HUES48 (cell line): ENCODE data around the gene COL17A1.

Experiments used
- H3K27ac ChIP-seq: one replicate; pipeline ENCODE4 v1.7.0; 2013; ENCODE audit warnings: low read depth, low read length, inconsistent platforms
- H3K27me3 ChIP-seq: 2 replicates; pipeline ENCODE4 v1.6.1; 2013; ENCODE audit warnings: mild to moderate bottlenecking, low read length; ENCODE audit not compliant: control insufficient read depth, insufficient read depth
- H3K36me3 ChIP-seq: 2 replicates; pipeline ENCODE4 v1.6.1; 2013; ENCODE audit warnings: low read length; ENCODE audit not compliant: control insufficient read depth, insufficient read depth
- H3K4me1 ChIP-seq: 2 replicates; pipeline ENCODE4 v1.6.1; 2013; ENCODE audit warnings: mild to moderate bottlenecking, low read length; ENCODE audit not compliant: control insufficient read depth, insufficient read depth
- H3K4me3 ChIP-seq: 2 replicates; pipeline ENCODE4 v1.5.1; 2013; ENCODE audit warnings: mild to moderate bottlenecking, low read depth, low read length
- H3K9ac ChIP-seq: 2 replicates; pipeline ENCODE4 v1.6.1; 2013; ENCODE audit warnings: mild to moderate bottlenecking, low read depth, low read length, moderate library complexity
- H3K9me3 ChIP-seq: 2 replicates; pipeline ENCODE4 v1.6.1; 2013; ENCODE audit warnings: low read length; ENCODE audit not compliant: control insufficient read depth, insufficient read depth

Gene COL17A1

DNA sequence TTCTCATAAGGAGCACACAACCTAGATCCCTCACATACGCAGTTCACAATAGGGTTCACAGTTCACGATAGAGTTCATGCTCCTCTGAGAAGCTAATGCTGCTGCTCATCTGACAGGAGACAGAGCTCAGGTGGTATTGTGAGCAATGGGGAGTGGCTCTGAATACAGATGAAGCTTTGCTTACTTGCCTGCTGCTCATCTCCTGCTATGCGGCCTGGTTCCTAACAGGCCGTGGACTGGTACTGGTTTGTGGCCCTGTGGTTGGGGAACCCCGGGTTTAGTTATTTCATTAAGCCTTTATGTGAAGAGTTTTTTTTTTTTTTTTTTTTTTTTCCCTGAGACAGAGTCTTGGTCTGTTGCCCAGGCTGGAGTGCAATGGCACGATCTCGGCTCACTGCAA is 99.3 kb downstream of the COL17A1 start:
- Histone ChIP-seq H3K27me3 (no peaks in the 10 kb centered on the region), H3K4me1 (peaks cover 13% of the 10 kb centered on the region; the same call in 1 of the 2 replicates), H3K9me3 (no peaks in the 10 kb centered on the region), H3K4me3 (no peak overlapping the region), H3K36me3 (no peaks in the 10 kb centered on the region), H3K9ac (no peak overlapping the region), H3K27ac (no peak overlapping the region)

DNA sequence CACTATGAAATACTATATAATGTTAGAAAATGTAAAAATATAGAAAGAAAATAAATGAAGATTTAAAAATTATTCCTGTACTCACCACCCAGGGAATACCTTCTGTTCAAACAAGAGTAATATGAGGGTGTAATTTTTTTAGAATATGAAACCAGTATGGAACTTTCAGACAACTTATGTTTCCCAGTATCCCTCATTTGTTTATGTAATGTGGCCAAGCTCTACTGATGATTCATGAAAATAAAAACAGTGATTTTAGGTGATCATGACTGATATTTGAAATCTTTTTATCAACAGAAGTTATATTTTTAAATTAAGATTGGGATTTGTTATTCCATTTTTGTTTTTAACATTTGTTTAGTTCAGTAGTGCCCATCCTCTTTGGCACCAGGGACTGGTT is 100.0 kb downstream of the COL17A1 start:
- no peaks in the 10 kb centered on the region for H3K36me3 ChIP-seq
- H3K4me1 ChIP-seq: peaks cover 13% of the 10 kb centered on the region; the same call in 1 of the 2 replicates
- H3K9ac ChIP-seq: no peak overlapping the region
- no peaks in the 10 kb centered on the region for H3K27me3 ChIP-seq
- H3K9me3 ChIP-seq: no peaks in the 10 kb centered on the region
- no peak overlapping the region for H3K27ac ChIP-seq
- no peak overlapping the region for H3K4me3 ChIP-seq

DNA sequence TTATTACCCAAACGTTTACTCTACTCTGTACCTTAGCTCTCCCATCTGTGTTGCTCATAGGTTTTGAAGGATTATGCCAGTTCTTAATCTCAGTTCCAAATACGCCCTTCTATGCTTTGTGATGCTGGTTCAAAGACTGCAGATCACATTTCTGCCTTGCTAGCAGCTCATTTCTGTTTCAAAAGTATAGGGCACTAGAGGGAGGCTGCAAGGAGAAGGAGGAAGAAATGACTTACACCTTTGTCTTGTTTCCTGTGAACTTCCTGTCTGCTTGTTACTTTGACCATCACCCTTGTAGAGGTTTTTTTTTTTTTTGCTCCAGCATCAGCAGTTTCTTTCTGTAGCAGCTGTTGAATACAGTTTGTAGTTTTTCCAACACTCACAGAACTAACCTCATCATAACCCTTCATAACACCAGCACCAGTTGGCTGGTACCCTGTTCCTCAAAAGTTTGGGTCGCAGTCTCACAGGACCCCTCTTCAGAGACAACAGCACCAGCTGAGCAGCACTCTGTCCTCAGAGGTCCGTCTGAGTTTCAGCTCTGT is 102.2 kb downstream of the COL17A1 start:
- Histone ChIP-seq H3K36me3 (no peaks in the 10 kb centered on the region), H3K27me3 (no peaks in the 10 kb centered on the region), H3K9ac (no peak overlapping the region), H3K4me3 (no peak overlapping the region), H3K27ac (no peak overlapping the region), H3K9me3 (no peaks in the 10 kb centered on the region), H3K4me1 (peaks cover 13% of the 10 kb centered on the region; the same call in 1 of the 2 replicates)

DNA sequence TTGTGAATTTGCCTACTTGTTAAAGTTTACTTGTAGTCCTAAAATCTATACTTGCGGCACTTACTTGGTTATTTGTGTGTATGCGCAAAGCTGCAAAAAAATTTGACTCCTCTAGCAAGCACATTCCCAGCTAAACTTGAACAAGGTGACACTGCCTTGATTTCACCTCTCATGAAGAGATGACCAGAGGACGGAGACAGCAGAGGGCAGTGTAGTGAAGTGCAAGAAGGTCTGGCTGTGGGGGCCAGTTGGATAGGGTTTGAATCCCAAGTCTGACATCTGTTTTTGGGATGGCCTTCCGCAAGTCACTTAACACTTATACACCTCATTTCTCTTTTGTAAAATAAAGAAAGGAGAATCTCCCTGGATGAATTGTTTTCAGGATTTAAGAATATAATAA is 103.0 kb downstream of the COL17A1 start:
- no peak overlapping the region for H3K4me3 ChIP-seq
- no peaks in the 10 kb centered on the region for H3K9me3 ChIP-seq
- H3K9ac ChIP-seq: no peak overlapping the region
- no peaks in the 10 kb centered on the region for H3K27me3 ChIP-seq
- peaks cover 13% of the 10 kb centered on the region; the same call in 1 of the 2 replicates for H3K4me1 ChIP-seq
- H3K27ac ChIP-seq: no peak overlapping the region
- no peaks in the 10 kb centered on the region for H3K36me3 ChIP-seq
